T follicular helper cell (primary cell): Measurements from ENCODE around the gene RUNX1.

Experiments
- DNase-seq: peaks from one replicate; pipeline ENCODE4 v3.0.0-alpha.2; 2020; ENCODE audit warnings: low read depth

RUNX1 gene

DNA sequence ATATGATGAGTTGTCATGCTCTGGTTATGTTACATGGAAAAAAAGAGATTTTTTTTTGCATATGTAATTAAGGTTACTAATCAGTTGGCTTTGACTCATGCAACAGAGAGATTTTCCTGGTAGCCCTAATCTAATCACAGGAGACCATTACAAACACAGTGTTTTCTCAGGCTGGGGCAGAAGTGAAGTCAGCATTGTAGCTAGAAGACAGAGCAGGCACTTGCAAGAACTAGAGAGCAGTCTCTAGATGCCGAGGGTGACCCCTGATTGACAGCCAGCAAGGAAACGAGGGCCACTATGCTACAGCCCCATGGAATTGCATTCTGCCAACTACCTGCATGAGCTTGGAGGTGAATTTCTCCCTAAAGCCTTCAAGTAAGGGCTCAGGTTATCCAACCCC lies 151.3 kb downstream of the RUNX1 start:
- no peak for DNase-seq

DNA sequence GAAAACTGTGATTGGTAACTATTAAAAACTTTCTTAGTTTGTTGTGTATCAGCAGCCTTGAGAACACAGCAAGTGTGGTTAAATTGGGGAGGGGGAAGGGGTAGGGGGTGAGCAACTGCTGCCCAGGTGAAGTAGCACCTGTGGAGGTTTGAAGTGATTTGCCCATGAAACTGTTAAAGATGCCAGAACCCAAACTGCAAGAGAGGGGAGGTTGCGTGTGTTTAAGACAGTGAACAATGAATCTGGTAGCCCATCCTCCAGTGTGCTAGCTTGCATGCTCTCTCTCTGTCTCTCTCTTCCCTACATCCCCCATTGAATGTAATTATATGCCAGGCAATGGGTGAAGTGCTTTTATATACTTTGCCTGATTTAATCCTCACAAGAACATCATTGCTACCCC lies 154.7 kb downstream of the RUNX1 start:
- no peak for DNase-seq

DNA sequence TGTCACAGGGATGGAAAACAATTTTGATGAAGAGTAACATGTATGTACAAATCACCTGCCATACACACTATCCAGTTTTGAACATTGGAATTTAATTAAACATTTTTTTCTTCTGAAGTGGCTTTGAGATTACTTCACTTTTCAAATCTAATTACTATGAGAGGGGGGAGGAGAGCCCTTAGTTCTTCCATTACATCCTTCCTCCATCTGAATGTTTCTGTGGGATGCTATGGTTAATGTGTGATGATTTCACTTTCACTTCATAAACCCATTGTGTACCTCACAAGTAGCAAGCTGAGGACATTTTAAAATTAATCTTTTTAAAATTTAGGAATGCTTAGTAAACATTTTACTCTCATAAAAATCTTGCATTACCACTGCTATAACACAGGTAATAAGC lies 156.9 kb downstream of the RUNX1 start:
- DNase-seq, result no peak

DNA sequence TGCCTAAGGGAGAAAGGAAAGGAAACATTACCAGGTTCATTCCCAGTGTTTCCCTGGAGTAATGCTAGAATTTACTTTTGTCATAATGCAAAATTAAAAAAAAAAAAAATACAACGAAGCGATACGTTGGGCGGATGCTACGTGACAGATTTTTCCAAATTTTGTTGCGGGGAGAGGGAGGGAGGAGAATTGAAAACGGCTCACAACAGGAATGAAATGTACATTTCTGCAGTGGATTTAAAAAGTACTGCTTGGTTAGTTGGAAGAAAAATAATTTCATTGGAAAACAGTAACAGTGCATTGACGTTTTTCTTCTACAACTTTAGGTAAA lies 157.5 kb downstream of the RUNX1 start:
- DNase-seq, result no peak

DNA sequence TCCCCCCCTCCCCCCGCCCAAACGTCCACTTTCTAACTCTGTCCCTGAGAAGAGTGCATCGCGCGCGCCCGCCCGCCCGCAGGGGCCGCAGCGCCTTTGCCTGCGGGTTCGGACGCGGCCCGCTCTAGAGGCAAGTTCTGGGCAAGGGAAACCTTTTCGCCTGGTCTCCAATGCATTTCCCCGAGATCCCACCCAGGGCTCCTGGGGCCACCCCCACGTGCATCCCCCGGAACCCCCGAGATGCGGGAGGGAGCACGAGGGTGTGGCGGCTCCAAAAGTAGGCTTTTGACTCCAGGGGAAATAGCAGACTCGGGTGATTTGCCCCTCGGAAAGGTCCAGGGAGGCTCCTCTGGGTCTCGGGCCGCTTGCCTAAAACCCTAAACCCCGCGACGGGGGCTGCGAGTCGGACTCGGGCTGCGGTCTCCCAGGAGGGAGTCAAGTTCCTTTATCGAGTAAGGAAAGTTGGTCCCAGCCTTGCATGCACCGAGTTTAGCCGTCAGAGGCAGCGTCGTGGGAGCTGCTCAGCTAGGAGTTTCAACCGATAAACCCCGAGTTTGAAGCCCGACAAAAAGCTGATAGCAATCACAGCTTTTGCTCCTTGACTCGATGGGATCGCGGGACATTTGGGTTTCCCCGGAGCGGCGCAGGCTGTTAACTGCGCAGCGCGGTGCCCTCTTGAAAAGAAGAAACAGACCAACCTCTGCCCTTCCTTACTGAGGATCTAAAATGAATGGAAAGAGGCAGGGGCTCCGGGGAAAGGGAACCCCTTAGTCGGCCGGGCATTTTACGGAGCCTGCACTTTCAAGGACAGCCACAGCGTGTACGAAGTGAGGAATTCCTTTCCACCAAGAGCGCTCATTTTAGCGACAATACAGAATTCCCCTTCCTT lies 158.1 kb downstream of the RUNX1 start:
- no peak for DNase-seq

DNA sequence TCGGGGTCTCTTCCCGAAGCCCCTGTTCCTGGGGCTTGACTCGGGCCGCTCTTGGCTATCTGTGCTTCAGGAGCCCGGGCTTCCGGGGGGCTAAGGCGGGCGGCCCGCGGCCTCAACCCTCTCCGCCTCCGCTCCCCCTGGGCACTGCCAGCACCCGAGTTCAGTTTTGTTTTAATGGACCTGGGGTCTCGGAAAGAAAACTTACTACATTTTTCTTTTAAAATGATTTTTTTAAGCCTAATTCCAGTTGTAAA lies 158.7 kb downstream of the RUNX1 start:
- no peak for DNase-seq

DNA sequence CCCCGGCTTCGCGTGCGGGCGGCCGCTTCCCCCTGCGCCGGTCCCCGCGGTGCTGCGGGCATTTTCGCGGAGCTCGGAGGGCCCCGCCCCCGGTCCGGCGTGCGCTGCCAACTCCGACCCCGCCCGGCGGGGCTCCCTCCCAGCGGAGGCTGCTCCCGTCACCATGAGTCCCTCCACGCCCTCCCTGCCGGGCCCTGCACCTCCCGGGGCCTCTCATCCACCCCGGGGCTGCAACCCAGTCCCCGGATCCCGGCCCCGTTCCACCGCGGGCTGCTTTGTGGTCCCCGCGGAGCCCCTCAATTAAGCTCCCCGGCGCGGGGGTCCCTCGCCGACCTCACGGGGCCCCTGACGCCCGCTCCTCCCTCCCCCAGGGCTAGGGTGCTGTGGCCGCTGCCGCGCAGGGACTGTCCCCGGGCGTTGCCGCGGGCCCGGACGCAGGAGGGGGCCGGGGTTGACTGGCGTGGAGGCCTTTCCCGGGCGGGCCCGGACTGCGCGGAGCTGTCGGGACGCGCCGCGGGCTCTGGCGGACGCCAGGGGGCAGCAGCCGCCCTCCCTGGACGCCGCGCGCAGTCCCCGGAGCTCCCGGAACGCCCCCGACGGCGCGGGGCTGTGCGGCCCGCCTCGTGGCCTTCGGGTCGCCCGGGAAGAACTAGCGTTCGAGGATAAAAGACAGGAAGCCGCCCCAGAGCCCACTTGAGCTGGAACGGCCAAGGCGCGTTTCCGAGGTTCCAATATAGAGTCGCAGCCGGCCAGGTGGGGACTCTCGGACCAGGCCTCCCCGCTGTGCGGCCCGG lies 159.2 kb downstream of the RUNX1 start:
- peak; percentile 56 for DNase-seq

- DNase-seq, result peak; percentile 33
These were observed 159.8 kb downstream of the RUNX1 start for GRCh38 chr21:34889320-34889675.

DNA sequence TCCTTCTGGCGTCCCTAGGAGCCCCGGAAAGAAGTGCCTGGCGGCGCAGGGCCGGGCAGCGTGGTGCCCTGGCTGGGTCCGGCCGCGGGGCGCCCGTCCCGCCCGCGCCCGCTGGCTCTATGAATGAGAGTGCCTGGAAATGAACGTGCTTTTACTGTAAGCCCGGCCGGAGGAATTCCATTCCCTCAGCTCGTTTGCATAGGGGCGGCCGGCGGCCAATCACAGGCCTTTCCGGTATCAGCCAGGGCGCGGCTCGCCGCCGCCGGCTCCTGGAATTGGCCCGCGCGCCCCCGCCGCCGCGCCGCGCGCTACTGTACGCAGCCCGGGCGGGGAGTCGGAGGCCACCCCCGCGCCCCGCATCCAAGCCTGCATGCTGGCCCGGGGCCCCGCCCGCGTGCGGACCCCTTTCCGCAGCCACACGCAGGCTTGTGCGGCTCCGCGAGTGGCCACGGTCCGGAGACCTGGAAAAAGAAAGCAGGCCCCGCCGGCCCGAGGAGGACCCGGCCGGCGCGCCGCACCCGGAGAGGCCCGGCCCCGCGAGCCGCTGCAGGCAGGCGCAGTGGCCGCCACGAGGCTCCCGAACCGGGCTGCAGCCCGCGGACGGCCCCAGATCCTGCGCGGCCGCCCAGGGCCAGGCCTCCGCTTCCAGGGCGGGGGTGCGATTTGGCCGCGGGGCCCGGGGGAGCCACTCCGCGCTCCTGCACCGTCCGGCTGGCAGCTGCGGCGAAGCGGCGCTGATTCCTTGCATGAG lies 160.4 kb downstream of the RUNX1 start:
- peak; percentile 60 for DNase-seq

DNA sequence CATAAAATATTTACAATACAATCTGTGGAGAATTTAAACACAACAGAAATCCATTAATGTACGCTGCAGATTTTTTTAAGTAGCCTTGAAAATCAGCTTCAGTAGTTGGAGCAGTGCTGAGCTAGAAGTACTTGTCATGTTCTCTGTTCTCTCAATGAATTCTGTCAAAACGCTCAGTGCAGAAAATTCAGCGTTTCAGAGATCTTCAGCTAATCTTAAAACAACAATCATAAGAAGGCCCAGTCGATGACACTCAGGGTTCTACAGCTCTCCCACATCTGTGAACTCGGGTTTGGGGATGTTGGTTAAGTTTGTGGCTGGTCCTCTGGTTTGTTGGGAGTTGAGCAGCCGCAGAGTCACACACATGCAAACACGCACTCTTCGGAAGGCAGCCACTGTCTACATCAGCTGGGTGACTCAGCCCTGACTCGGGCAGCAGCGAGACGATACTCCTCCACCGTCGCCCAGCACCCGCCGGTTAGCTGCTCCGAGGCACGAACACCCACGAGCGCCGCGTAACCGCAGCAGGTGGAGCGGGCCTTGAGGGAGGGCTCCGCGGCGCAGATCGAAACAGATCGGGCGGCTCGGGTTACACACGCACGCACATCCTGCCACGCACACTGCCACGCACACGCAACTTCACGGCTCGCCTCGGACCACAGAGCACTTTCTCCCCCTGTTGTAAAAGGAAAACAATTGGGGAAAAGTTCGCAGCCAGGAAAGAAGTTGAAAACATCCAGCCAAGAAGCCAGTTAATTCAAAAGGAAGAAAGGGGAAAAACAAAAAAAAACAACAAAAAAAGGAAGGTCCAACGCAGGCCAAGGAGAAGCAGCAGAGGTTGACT lies 161.2 kb downstream of the RUNX1 start:
- DNase-seq, result peak; percentile 81

DNA sequence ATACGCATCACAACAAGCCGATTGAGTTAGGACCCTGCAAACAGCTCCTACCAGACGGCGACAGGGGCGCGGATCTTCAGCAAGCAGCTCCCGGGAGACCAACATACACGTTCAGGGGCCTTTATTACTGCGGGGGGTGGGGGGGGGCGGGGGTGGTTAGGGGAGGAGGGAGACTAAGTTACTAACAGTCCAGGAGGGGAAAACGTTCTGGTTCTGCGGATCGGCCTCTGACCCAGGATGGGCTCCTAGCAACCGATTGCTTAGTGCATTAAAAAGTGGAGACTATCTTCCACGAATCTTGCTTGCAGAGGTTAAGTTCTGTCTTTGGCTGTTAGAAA lies 162.0 kb downstream of the RUNX1 start:
- DNase-seq, result no peak

DNA sequence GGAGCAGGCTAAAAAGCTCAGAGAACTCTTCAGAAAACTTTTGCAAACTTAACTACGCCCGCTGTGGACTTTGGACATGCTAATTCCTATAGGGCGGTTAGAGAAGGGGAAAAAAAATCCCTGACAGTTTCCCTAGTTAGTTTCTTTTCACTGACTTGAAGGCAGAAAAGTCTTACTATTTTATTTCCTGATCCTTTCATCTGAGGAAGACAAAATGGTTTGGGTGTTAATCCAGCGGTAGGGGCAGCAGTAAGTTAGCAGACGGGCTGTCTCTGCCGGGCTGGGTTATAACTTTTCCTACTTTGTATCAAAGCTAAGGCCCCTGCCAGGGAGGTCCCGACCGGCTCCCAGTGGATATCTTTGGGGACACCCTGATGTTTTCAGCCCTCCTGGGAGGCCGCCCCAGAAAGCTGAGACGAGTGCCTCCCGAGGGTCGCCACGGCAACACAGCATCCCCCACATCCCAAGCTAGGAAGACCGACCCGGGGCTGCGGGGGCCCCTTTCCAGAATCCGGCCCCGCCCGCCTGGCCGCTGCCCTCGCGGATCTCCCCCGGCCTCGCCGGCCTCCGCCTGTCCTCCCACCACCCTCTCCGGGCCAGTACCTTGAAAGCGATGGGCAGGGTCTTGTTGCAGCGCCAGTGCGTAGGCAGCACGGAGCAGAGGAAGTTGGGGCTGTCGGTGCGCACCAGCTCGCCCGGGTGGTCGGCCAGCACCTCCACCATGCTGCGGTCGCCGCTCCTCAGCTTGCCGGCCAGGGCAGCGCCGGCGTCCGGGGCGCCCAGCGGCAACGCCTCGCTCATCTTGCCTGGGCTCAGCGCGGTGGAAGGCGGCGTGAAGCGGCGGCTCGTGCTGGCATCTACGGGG lies 162.6 kb downstream of the RUNX1 start:
- no peak for DNase-seq

- DNase-seq, result no peak
These were observed 163.4 kb downstream of the RUNX1 start for GRCh38 chr21:34885626-34886239.

- DNase-seq, result no peak
These were observed 164.0 kb downstream of the RUNX1 start for GRCh38 chr21:34885125-34885524.

DNA sequence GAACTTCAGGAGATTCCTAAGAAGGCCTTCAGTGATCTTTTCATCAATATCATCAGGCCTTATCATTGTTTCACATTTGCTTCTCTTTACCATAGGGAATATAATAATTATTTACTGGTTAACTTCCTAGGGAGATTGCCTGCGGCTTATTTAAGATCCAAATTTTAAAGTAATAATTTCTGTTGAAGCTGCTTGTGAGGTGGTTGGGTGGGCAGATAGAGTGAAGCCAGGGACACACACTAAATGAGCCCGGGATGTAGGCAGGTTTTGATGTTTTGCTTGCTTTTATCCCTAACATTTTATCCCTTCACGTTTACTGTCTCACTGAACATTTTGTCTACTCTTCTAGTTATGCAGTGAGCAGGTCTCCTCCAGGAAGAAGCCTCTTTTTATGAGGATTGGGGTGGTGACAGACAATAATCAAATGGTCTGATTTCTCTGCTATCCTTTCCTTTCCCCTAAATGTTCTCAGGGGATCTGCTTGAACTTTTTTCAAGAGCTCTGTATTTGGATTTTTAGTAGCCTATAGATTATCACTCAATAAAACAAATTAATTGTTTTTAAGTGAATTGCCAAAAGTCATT lies 164.7 kb downstream of the RUNX1 start:
- no peak for DNase-seq

- DNase-seq, result no peak
These were observed 165.4 kb downstream of the RUNX1 start for GRCh38 chr21:34883491-34884271.

GRCh38 chr21:34882719-34883131 lies 166.4 kb downstream of the RUNX1 start:
- no peak for DNase-seq

GRCh38 chr21:34881839-34882371 lies 167.2 kb downstream of the RUNX1 start:
- no peak for DNase-seq

GRCh38 chr21:34881421-34881820 lies 167.7 kb downstream of the RUNX1 start:
- DNase-seq, result no peak
